ENCODE results near the gene IMMP2L.

- TF ChIP-seq BRCA1 (CRISPR knock-in tag; IDR thresholded peaks at IDR 0.05): no peak
- no peak for TF ChIP-seq ZNF256 (CRISPR knock-in tag; conservative IDR thresholded peaks at IDR 0.05)
- TF ChIP-seq ZHX2 (IDR thresholded peaks at IDR 0.05; ENCODE audit: low read depth): no peak
- TF ChIP-seq ZHX2 (CRISPR knock-in tag; IDR thresholded peaks at IDR 0.05; ENCODE audit: borderline replicate concordance): no peak
- TF ChIP-seq ZNF12 (CRISPR knock-in tag; IDR thresholded peaks at IDR 0.05): no peak
- TF ChIP-seq HOXD1 (CRISPR knock-in tag; IDR thresholded peaks at IDR 0.05): no peak
- TF ChIP-seq RFX5 (IDR thresholded peaks at IDR 0.05; ENCODE audit: low read depth, low read length): no peak
- TF ChIP-seq ZNF317 (CRISPR knock-in tag; IDR thresholded peaks at IDR 0.05): no peak
- no peak for TF ChIP-seq IKZF1 (IDR thresholded peaks at IDR 0.05)
- TF ChIP-seq, protein P1, sequence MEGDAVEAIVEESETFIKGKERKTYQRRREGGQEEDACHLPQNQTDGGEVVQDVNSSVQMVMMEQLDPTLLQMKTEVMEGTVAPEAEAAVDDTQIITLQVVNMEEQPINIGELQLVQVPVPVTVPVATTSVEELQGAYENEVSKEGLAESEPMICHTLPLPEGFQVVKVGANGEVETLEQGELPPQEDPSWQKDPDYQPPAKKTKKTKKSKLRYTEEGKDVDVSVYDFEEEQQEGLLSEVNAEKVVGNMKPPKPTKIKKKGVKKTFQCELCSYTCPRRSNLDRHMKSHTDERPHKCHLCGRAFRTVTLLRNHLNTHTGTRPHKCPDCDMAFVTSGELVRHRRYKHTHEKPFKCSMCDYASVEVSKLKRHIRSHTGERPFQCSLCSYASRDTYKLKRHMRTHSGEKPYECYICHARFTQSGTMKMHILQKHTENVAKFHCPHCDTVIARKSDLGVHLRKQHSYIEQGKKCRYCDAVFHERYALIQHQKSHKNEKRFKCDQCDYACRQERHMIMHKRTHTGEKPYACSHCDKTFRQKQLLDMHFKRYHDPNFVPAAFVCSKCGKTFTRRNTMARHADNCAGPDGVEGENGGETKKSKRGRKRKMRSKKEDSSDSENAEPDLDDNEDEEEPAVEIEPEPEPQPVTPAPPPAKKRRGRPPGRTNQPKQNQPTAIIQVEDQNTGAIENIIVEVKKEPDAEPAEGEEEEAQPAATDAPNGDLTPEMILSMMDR (CRISPR knock-in tag; IDR thresholded peaks at IDR 0.05): no peak
- TF ChIP-seq EZH2 (conservative IDR thresholded peaks at IDR 0.05; ENCODE audit: low read depth, low read length): no peak
- no peak for TF ChIP-seq KAT7 (CRISPR knock-in tag; IDR thresholded peaks at IDR 0.05; ENCODE audit: borderline replicate concordance)
- TF ChIP-seq, protein P2, sequence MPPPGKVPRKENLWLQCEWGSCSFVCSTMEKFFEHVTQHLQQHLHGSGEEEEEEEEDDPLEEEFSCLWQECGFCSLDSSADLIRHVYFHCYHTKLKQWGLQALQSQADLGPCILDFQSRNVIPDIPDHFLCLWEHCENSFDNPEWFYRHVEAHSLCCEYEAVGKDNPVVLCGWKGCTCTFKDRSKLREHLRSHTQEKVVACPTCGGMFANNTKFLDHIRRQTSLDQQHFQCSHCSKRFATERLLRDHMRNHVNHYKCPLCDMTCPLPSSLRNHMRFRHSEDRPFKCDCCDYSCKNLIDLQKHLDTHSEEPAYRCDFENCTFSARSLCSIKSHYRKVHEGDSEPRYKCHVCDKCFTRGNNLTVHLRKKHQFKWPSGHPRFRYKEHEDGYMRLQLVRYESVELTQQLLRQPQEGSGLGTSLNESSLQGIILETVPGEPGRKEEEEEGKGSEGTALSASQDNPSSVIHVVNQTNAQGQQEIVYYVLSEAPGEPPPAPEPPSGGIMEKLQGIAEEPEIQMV (CRISPR knock-in tag; IDR thresholded peaks at IDR 0.05; ENCODE audit: low read depth): no peak
- TF ChIP-seq ELK4 (CRISPR knock-in tag; IDR thresholded peaks at IDR 0.05; ENCODE audit: borderline replicate concordance): no peak
- TF ChIP-seq CENPT (CRISPR knock-in tag; IDR thresholded peaks at IDR 0.05; ENCODE audit: low read depth): no peak
These were observed 5.3 kb downstream of the IMMP2L start for GRCh38 chr7:111556977-111557376.

Data from HepG2 (cell line).